Measurements from ENCODE around the gene MUC6.

MUC6 gene

GRCh38 chr11:1082728-1083620, 46.5 kb upstream of the MUC6 start:
- TF ChIP-seq CTCF (conservative IDR thresholded peaks at IDR 0.05; ENCODE audit: low read length): no peak
- no peak overlapping the region for H3K4me3 ChIP-seq (ENCODE audit: low read length)
- DNase-seq (ENCODE audit: low read depth): no peak

DNA sequence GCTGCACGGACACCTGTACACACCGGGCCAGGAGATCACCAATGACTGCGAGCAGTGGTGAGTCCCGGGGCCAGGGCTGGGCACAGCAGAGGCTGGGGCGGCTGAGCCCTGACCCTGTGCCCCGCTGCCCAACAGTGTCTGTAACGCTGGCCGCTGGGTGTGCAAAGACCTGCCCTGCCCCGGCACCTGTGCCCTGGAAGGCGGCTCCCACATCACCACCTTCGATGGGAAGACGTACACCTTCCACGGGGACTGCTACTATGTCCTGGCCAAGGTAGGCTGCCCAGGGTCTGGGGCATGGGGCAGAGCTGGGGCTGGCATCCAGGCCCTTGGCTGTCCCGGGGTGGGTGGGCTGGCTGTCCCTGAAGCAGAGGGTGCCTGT, 45.8 kb upstream of the MUC6 start:
- DNase-seq (ENCODE audit: low read depth): no peak

GRCh38 chr11:1081601-1082311, 45.2 kb upstream of the MUC6 start:
- TF ChIP-seq CTCF (conservative IDR thresholded peaks at IDR 0.05; ENCODE audit: low read length): no peak
- no peak for DNase-seq (ENCODE audit: low read depth)

More for the DNA sequence above, 45.8 kb upstream of the MUC6 start:
- no peak overlapping the region for H3K4me3 ChIP-seq (ENCODE audit: low read length)
- TF ChIP-seq CTCF (conservative IDR thresholded peaks at IDR 0.05; ENCODE audit: low read length): no peak

DNA sequence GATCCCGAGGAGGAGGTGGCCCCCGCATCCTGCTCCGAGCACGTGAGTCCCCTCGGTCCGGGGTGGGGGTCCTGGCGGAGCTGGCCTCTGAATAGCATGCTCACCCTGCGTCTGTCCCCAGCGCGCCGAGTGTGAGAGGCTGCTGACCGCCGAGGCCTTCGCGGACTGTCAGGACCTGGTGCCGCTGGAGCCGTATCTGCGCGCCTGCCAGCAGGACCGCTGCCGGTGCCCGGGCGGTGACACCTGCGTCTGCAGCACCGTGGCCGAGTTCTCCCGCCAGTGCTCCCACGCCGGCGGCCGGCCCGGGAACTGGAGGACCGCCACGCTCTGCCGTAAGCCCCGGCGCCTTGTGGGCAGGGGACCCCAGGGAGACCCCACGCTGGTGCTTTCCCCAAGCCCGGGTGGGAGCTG, 41.7 kb upstream of the MUC6 start:
- H3K4me3 ChIP-seq (ENCODE audit: low read length): no peak overlapping the region
- TF ChIP-seq CTCF (conservative IDR thresholded peaks at IDR 0.05; ENCODE audit: low read length): no peak
- DNase-seq (ENCODE audit: low read depth): no peak

More at GRCh38 chr11:1081601-1082311, 45.2 kb upstream of the MUC6 start:
- no peak overlapping the region for H3K4me3 ChIP-seq (ENCODE audit: low read length)

DNA sequence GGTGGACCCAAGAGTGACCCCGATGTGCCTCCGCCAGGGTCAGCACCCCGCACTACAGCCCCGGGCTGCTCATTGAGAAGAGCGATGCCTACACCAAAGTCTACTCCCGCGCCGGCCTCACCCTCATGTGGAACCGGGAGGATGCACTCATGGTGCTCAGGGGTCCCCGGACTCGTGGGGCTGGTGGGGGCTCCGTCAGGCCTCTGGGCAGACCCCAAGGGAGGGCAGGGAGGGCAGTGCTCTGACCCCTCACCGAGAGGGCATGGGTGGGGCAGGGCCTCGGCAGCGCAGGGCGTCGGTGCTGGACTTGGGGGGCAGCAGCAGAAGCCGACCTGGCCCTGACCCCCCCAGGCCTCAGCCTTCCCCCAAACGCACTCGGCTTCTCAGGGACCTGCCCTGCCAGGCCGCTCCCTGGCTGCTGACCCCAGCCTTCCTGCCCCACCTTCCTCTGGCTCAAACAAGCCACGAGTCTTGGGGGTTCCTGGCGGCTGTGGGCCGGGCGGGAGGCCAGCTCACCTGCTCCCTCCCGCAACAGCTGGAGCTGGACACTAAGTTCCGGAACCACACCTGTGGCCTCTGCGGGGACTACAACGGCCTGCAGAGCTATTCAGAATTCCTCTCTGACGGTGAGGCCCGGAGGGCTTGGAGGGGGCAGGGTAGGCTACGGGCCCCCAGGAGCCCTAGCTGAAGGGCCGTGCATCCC, 41.0 kb upstream of the MUC6 start:
- TF ChIP-seq CTCF (conservative IDR thresholded peaks at IDR 0.05; ENCODE audit: low read length): no peak
- no peak overlapping the region for H3K4me3 ChIP-seq (ENCODE audit: low read length)
- DNase-seq (ENCODE audit: low read depth): no peak

GRCh38 chr11:1077033-1077416, 40.5 kb upstream of the MUC6 start:
- TF ChIP-seq CTCF (conservative IDR thresholded peaks at IDR 0.05; ENCODE audit: low read length): no peak
- DNase-seq (ENCODE audit: low read depth): no peak
- H3K4me3 ChIP-seq (ENCODE audit: low read length): no peak overlapping the region

All from AG10803 (cell line).